ENCODE measurements around the gene MDM2. TPM values are rescaled to one million over a fixed set of nuclear protein-coding genes. Genes with fewer than 3 reads are reported as not detected.

Gene MDM2
- total and polyA plus RNA-seq, 10 of the 15 experiments (the other 5 are each of a cell fraction or from before 2014, with no cell fraction given): 48.2 to 174 (median 85.0) TPM

- no peak for TF ChIP-seq CUX1 (IDR thresholded peaks at IDR 0.05; ENCODE audit: insufficient replicate concordance, low read depth, low read length)
- no peak; the same call in 1 of the 2 replicates for TF ChIP-seq ZNF24 (IDR thresholded peaks at IDR 0.05)
- peak; percentile 54; the same call in 1 of the 2 replicates for TF ChIP-seq PML (IDR thresholded peaks at IDR 0.05; ENCODE audit: low read length)
- TF ChIP-seq MAX (IDR thresholded peaks at IDR 0.05; ENCODE audit: low read depth, low read length): 0 out of 2 replicates have a peak, but pooled peaks have one; percentile 30
- peak; percentile 46 for TF ChIP-seq NR2C1 (IDR thresholded peaks at IDR 0.05)
- TF ChIP-seq BCLAF1 (IDR thresholded peaks at IDR 0.05): no peak
- TF ChIP-seq IRF5 (IDR thresholded peaks at IDR 0.05; ENCODE audit: borderline replicate concordance): no peak
- TF ChIP-seq SPI1 (IDR thresholded peaks at IDR 0.05; ENCODE audit: borderline replicate concordance, insufficient read depth, low read depth, low read length): peak; percentile 24; the same call in 1 of the 2 replicates
- no peak for TF ChIP-seq CBX3 (IDR thresholded peaks at IDR 0.05; ENCODE audit: borderline replicate concordance, low read depth)
- TF ChIP-seq SMARCA5 (IDR thresholded peaks at IDR 0.05): peak; percentile 97
- no peak; the same call in none of the 2 replicates for TF ChIP-seq TCF3 (IDR thresholded peaks at IDR 0.05; ENCODE audit: borderline replicate concordance, insufficient read depth, low read depth, low read length)
- TF ChIP-seq FOXK2 (IDR thresholded peaks at IDR 0.05): peak; percentile 82
- peak; percentile 77 for TF ChIP-seq RUNX3 (IDR thresholded peaks at IDR 0.05; ENCODE audit: low read length)
- TF ChIP-seq RAD21 (IDR thresholded peaks at IDR 0.05; ENCODE audit: insufficient read depth, low read depth, low read length): peak; percentile 30
- no peak; the same call in 1 of the 2 replicates for TF ChIP-seq REST (IDR thresholded peaks at IDR 0.05; ENCODE audit: low read depth, low read length)
Measured at GRCh38 chr12:68807576-68808387, at the start of gene MDM2 (continued).

Data from GM12878 (cell line).